Activated gamma-delta T cell treated with anti-CD3 and anti-CD28 coated beads, Interleukin-2, amount 50 U/mL, for 16 hours (primary cell): ENCODE results near the gene MAGEA11.
"Not testable (repeated sequence)": the region's sequence is repeated elsewhere in the genome, so short reads cannot be mapped to it uniquely, and the experiment has no call there.

Experiments
- DNase-seq: peaks from one replicate; pipeline ENCODE4 v3.0.0-alpha.2; 2020; ENCODE audit warnings: low read depth

MAGEA11 gene, protein sequence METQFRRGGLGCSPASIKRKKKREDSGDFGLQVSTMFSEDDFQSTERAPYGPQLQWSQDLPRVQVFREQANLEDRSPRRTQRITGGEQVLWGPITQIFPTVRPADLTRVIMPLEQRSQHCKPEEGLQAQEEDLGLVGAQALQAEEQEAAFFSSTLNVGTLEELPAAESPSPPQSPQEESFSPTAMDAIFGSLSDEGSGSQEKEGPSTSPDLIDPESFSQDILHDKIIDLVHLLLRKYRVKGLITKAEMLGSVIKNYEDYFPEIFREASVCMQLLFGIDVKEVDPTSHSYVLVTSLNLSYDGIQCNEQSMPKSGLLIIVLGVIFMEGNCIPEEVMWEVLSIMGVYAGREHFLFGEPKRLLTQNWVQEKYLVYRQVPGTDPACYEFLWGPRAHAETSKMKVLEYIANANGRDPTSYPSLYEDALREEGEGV

DNA sequence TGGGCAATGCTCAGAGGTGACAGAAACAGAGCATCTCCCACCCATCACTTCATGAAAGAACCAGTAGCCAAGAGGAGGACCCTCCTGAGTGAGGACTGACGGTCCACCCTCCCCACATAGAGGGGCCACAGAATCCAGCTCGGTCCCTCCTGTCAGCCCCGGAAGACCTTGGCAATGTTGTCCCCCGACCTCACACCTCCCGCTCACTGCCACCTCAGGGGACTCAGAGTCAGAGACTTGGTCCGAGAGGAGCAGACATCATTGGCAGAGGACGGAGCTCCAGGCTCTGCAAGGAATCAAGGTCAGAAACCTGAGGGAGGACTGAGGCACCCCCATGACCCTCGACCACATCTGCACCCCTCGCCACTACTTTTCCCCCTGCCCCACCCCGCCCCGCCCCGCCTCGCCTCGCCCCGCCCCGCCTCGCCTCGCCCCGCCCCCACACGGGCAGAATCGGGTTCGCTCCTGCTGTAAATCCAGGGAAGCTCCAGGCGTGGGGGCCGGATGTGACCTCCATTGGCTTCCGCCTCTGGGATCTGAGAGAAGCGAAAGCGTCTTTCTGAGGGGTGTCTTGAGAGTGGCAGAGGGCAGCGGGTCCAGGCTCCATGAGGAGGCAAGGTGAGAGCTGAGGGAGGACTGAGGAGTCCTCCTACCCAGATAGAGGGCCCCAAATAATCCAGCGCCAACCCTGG, at the start of gene MAGEA11:
MAGEA11 (plus strand) TSS at position 516 of the 692 bp plus-strand sequence. CDS start 1,100 bp downstream, outside the sequence.
- DNase-seq, result no peak

DNA sequence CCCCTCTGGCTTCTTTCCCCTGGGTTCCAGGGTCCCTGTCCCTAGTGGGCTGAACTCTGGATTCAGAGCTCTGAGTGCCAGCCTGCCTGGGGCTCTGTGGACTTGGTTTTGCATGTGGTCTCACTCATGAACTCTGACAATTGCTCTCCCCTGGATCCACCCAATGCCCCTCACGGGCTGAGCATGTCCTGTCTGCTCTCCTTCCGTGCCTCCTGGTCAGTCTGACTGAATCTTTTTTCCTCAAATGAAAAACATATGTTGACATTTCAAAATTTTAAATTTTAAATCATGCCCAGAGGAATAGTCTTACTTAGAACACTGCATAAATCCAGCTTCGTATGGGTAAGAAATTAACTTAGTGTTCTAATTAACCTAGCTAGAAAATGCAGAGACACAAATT, 36.8 kb upstream of the MAGEA11 start:
- not testable (repeated sequence) for DNase-seq

DNA sequence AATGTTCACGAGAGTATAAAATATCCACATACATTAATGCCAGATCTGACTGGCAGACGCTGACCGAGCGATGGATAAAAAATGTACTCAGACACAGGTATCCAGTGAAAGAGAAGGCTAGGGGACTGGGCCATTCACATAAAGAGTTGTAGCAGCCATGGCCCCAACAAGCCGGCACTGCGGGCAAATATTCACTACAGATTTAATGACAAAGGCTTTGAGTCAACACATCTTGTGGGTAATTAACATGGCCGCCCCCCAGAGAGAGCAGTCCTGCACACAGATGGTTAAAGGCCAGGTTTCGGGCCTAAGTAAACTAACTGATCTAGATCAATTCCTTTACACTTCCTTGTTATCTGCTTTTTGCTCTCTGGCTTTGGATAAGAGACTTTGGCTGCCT, 36.3 kb upstream of the MAGEA11 start:
- not testable (repeated sequence) for DNase-seq

DNA sequence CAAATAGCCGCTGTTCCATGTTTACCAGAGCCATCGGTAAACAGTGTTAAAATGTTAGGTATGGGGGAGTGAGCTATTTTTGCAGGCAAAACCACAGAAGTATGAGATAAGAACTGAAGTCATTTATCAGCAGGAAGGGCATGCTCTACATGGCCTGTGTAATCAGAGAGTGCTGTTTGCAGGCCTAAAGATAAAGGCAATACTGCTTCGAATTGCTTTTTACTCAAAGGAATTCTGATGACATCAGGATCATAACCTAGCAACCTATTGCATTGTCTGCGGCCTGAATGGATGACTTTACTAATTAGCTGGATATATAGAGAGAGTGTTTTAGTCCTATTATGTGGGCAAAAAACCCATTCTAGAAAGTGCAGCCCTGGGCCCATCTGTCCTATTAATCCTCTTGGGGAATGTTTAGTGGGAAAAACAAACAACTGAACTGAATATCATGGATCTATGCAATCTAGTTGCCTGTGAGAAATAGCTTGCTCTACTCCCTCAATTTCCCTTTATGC, 32.6 kb upstream of the MAGEA11 start:
- not testable (repeated sequence) for DNase-seq

DNA sequence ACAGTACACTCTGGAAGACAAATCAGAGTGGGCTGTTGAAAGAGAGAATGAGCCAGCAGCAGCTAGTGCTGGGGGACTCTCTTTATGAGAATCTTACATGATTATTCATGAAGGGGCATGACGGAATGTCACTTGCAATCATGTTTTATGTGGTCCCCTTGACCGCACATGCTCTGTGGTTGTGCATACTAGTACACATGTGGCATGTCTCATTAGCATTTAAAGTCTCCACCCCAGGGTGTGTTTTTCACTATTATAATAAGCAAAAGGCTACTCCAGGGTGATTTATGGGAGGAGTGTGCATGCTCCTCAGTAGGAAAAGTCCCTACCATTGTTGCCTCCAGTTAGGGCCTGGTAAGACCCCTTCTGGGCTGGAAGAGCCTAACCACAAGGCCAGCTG, 30.7 kb upstream of the MAGEA11 start:
- DNase-seq, result no peak

DNA sequence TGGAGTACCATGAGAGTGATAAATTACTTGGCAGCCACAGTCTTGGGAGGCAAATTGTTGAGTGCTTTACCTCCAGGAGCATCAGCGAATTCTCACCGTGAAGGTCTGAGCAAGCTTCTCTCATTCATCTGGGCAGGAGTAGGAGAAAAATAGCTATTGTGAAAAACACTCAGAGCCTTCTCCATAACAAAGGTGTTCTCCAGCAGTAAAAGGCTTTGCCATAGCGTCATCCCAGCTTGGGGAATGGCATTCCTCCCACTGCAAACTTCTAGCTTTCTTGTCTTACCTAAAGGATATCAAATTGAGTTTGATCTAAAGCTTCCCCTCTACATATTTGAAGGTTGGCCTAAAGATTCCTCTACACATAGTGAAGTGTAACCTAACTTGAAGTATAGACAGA, 29.8 kb upstream of the MAGEA11 start:
- DNase-seq, result no peak

DNA sequence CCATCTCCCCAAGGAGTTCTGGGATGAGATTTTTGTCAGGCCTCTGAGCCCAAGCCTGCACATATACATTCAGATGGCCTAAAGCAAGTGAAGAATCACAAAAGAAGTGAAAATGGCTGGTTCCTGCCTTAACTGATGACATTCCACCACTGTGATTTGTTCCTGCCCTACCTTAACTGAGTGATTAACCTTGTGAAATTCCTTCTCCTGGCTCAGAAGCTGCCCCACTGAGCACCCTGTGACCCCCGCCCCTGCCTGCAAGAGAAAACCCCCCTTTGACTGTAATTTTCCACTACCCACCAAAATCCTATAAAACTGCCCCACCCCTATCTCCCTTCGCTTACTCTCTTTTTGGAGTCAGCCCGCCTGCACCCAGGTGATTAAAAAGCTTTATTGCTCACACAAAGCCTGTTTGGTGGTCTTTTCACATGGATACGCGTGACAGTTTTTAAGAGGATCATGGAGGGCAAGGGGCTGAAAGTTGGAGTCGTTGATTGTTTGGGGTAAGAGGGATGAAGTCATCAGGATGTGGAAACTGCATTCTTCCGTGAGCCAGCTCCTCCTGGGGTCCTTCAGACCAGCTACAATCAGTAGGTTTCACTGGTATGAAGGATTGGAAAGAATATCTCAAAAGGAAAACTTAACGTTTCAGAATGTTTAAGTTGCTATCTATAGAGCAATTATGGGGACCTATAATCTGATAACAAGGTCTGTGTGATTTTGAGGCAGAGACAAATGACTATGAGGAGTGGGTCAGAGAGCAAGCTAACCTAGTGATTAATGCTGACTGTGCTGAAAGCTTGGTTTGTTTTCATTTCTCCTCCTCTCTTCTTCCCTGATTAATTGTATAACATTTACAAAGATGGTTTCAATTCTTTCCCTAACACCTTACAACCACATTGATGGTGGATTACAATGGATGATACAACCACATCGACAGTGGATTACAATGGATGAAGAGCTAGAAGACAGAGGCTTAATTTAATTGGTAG, 28.6 kb upstream of the MAGEA11 start:
- no peak for DNase-seq

DNA sequence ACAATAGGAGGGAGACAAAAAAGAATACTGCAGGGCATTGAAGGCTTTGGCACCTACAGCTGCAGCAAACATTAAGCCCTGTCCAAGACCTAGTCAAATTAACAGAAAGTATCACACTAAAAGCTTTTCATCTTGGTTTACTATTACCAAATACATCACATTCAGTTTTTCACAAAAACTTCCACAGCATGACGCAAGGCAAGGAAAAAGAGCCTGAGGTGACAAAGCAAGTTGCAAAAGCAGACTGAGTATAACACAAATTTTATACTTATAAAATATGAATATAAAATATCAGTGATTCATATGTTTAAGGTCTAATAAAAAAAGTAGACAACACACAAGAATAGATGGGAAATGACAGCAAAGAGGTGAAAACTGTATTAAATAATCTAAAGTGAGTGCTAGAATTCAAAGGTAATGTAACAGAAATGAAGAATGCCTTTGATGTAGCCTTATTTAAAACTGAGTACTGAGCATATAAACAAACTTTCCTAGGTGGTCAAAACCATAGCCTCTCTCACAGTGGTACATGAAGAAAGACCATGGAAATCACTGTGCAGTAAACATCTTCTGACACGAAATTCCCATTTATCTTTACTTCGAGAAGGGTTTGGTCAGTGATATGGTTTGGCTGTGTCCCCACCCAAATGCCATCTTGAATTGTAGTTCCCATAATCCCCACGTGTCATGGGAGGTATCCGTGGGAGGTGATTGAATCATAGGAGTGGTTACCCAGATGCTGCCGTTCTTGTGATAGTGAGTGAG, 27.7 kb upstream of the MAGEA11 start:
- DNase-seq, result no peak

DNA sequence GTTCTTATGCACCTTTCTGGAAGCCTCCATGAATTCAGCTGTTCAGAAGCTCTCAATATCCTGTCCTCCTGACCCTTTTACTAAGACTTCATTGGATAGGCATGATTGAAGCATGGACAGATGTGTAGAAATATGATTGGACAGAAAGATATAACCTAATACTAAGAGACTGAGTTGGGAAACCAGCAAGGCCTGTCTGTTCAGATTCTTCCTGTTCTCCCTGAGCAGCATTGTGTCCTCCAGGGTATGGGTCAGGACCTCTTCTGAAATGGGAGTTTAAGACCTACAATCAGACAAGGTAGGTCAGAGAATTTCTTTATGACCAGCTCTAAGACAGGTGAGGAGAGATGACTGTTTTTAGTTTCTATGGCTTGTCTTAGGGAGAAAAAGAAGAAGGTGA, 23.9 kb upstream of the MAGEA11 start:
- no peak for DNase-seq

DNA sequence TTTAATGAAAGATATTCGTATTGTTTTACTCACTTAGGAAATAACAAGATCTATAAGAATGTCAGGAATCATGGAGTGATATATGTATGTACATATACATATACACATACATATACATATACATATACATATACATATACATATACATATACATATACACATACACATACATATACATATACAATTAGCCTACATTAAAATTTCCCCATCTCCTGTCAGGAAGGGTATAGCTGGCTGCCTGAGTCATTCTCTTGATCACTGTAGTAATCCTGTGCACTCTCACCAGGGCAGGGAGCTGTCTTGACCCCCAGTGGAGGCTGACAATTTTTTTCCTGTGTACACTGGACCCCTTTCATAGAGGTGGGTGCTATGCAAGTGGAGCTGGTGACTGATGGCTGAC, 23.3 kb upstream of the MAGEA11 start:
- no peak for DNase-seq

DNA sequence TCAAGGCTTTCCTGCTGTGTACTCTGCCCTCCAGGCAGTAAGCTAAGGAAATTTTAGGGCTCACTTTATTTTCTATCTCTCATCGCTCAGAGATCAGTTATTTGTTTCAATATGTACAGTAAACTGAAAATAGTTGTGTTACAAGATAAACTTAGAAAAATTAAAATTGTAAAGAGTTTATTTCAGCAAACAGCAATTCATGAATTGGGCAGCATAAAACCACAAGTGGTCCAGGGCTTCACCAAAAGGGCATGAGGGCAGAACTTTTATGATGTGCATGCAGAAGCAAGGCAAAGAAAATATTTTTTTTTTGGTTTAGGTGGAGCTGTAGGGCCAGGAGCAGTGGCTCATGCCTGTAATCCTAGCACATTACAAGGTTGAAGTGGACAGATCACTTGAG, 20.1 kb upstream of the MAGEA11 start:
- DNase-seq, result no peak

DNA sequence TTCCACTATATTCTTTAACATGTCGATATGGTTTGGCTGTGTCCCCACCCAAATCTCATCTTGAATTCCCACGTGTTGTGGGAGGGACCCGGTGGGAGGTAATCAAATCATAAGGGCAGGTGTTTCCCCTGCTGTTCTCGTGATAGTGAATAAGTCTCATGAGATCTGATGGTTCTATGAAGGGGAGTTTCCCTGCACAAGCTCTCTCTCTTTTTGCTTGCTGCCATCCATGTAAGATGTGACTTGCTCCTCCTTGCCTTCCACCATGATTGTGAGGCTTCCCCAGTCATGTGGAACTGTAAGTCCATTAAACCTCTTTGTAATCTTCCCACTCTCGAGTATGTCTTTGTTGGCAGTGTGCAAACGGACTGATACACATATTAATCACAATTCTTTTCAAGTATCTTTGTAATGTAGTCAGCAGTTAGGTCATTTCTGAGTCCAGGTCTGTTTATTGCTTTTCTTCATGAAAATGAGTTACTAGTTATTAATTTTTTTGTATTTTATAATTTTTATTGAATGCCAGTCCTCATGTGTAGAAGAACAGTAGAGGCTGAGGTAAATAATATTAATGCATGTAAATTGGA, 19.1 kb upstream of the MAGEA11 start:
- DNase-seq, result not testable (repeated sequence)

DNA sequence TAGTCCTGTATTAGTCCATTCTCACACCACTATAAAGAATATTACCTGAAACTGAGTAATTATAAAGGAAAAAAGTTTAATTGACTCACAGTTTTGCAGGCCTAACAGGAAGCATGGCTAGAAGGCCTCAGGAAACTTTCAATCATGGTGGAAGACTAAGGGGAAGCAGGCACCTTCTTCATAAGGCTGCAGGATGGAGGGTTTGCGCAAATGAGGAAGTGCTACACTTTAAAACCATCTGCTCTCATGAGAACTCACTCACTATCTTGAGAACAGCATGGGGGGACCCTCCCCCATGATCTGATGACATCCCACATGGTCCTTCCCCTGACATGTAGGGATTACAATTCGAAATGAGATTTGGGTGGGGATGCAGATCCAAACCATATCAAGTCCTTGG, 12.1 kb upstream of the MAGEA11 start:
- DNase-seq, result no peak

DNA sequence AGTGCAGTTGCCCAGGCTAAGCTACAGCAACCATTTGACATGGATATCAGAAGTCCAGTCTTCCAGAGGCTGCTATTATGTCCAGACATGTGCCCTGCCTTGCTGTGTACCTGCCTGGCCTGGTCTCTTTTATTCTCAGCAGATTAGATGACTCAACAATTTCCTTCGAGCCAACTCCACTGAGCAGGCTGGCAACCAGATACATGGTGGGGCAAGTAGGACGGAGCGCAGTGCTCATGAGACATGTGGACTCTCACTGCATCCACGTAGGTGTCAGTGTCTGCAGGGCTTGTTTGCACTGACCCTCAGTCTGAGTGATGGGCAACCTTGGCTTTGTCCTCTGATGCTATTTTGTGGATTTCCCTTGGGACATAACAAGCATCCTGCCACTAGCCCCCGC, 7.2 kb upstream of the MAGEA11 start:
- no peak for DNase-seq

DNA sequence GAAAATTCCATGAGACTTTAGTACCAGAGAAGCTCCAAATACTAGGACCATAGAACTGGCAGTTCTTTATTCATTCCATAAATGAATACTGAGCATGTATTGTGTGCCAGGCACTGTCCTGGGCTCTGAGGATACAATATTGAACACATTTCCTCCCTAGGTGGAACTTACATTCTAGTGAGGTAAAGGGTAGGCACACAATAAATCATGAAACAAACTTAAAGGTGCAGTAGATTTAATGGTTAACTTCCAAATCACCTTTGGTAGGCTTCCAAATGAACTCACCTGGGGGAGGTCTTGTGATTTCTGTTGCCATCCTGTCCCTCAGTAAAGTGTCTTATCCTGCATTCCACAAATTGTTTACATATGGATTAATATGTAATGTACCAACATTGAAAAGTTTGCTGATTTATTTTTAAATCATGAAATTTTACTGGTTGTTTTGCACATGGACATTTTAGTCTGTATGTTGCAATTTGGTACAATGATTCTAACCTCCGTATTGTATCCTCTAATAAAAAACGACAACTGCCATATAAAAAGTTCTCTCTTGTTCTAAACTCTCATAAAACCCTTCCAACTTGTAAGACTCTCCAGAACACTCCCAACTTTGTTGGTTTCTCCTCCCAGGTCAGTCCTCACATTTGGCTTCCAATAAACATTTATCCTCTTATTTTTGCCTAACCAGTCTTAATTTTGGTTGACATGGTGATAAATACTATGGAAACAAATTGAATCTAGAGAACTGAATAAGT, 4.5 kb upstream of the MAGEA11 start:
- DNase-seq, result no peak

DNA sequence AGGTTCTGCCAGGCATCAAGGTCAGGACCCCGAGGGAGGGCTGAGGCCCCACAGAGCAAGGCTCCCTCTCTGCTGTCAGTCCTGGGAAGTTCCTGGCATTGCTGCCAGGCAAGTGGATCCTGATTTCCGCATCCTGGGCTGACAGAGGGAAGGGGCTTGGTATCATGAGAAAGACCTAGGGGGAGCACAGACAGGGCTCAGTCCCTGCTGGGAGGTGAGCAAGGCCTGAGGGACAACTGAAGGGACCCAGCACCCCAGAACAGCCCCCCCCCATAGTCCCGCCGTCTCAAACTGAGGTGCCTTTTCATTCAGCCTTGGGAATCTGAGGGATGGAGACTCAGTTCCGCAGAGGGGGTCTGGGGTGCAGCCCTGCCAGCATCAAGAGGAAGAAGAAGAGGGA, 971 bp downstream of the MAGEA11 start:
- DNase-seq, result no peak

DNA sequence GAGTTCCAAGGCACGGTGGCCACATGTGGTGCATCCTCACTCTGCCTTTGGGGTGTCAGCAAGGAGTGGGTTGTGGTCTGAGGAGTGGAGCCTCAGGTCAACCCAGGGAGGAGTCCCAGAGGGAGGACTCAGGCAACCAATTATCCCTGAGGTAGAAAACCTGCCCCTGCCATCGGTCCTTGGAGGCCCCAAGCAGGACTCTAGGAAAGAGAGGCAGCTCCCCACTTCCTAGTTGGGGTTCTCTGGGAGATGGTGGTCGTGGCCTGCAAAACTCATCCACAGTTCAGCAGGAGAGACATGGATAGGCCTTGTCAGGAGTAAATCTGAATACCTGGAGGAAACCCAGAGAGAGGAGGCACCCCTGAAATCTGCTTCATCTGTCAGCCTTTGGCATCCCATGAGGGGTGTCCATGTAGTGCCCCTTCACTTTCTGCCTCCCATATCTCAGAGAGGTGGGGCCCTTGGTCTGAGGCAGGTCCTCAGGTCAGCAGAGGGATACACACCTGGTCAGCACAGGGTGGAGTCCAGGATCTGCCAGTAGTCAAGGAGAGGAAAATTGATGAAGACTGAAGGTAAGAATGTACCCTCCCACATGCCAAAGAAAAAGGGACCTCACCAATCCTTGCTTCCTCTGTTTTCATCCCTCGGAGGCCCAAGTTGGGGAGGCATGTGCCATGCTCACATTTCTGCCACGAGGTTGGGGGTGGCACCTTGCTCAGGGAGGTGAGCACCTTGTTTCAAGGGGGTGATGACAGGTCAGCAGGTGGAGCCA, 1.6 kb downstream of the MAGEA11 start:
- no peak for DNase-seq

DNA sequence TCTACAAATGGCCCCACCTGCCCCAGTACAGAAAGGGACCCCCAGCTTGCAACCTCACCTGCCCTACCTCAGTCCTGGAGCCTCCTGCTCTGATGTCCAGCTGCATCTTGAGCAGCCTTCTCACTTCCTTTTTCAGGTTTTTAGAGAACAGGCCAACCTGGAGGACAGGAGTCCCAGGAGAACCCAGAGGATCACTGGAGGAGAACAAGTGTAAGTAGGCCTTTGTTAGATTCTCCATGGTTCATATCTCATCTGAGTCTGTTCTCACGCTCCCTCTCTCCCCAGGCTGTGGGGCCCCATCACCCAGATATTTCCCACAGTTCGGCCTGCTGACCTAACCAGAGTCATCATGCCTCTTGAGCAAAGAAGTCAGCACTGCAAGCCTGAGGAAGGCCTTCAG, 3.6 kb downstream of the MAGEA11 start:
- DNase-seq, result no peak

DNA sequence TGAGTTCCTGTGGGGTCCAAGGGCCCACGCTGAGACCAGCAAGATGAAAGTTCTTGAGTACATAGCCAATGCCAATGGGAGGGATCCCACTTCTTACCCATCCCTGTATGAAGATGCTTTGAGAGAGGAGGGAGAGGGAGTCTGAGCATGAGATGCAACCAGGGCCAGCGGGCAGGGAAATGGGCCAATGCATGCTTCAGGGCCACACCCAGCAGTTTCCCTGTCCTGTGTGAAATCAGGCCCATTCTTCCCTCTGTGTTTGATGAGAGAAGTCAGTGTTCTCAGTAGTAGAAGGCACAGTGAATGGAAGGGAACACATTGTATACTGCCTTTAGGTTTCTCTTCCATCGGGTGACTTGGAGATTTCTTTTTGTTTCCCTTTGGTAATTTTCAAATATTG, 4.8 kb downstream of the MAGEA11 start:
- DNase-seq, result no peak
